Fibroblast of skin of abdomen (primary cell): ENCODE measurements around the gene FAM221B.

Experiments
- DNase-seq: peaks from one replicate; pipeline ENCODE4 v3.0.0-alpha.2; 2013

The FAM221B gene

DNA sequence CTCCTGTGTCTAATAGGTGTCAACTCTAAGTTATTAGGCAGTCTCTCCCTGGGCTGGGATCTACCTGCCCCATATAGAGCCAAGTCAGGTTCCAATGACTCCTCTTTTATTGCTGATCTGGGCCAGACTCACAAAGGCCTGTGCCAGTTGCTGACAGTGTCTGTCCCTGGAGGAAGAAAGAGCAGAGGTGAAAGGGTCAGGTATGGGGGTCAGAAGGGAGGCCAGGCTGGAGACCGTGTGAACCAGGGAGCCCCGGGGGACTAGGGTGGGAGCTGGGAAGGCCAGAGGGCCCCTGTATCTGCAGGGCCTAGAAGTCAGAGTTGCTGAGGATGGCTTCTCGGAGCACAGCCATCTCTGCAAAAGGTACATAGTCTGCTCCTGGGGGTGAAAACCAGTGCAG is 10.2 kb downstream of the FAM221B start:
- no peak for DNase-seq

GRCh38 chr9:35816708-35817107 is 11.8 kb downstream of the FAM221B start:
- DNase-seq = no peak

DNA sequence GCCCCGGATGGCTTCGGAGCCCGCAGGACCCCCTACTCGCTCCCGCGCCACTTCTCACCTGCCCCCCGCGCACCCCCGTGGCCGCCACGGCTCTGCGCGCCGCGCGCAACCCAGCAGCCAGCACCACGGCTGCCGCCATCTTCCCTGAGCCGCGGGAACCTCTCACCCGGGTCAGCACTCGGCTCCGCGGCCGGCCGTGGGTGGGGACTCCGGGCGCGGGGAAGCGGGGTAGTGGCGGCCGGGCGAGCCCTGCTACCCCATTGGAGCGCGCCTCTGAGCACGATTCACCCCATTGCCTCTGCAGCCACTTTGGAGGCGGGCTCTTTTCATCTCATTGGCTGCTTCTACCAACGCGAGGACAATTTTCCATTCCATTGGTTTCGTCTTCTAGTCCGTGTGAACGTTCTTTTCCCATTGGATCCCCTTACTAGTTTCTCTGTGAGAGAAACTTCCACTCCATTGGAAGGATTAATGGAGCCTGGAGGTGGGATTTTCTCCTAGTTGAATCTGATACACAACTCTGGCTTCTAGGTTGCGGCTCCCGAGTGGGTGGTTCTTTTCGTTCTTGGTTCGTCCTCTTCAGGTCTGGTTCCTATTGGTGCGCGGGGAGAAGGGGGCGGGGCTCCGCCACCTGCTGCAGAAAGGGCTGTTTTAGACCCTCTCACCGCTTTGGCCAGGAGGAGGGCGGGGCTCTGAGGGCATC is 13.5 kb downstream of the FAM221B start, which contains the start of gene HINT2:
Gene HINT2, minus strand, starts transcription at position 202 of the 703 bp plus-strand sequence. Its CDS starts 63 bp downstream, at position 139.
- peak; percentile 99 for DNase-seq

DNA sequence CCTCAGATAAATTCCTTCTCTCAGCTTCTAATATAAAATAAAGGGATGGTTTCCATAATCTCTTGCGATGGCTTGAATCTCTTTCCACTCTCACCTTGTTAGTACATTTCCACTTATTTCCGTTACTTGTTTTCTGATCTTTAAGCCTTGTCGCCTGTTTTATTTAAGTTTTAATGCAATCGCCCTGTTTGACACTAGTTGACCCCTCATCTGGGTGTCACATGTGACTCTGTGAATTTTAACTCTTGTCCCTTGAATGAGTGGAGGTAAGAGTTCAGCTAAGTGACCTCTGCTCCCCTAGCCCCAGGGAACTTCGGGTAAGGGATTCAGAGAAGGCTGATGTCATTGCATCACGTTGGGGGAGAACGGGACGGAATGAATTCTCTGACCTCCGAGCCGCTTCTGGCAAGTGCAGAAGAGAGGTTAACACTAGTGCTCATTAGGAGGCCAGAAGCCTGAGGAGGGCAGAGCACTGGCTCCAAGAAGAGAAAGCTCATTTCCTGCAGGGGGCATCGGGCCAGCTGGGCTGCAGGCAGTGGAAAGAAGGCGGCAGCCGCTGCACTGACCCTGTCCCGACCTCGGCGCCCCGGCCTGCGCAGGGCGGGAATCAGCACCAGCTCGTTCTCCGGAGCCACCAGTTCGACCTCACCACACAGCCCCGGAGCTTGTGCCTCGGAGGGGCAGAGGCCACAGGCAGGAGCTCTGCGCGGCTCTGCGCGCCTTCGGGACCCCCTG is 14.3 kb downstream of the FAM221B start:
- DNase-seq = peak; percentile 41

DNA sequence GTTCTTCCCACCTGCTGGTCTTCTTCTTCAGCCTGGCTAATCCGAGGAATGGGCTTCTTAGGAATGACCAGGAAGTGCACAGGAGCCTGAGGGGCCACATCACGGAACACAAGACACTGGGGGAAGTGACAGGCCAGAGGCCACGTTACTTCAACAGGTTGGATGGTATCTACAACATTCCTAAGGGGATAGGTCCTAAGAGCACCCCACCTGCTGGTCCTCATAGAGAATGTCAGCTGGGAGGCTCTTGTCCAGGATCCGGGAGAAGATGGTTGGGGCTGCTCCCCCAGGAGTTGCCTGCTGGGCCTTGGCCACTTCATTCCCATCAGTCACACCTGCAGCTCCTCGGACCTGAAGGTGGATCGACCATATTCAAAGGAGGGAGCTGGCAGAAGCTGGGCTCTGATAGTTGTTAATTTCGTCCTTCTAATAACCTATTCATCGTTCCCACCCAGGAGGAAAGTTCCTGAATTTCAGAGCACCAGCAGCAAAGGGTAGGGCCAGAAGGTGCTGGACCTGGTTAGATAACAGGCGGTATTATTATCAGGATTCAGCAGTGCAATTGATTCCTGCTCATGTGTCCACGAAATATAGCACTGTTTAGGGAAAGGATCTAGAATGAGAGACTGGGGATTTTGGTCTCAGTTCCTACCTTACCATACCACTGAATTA is 15.0 kb downstream of the FAM221B start:
- peak; percentile 32 for DNase-seq

DNA sequence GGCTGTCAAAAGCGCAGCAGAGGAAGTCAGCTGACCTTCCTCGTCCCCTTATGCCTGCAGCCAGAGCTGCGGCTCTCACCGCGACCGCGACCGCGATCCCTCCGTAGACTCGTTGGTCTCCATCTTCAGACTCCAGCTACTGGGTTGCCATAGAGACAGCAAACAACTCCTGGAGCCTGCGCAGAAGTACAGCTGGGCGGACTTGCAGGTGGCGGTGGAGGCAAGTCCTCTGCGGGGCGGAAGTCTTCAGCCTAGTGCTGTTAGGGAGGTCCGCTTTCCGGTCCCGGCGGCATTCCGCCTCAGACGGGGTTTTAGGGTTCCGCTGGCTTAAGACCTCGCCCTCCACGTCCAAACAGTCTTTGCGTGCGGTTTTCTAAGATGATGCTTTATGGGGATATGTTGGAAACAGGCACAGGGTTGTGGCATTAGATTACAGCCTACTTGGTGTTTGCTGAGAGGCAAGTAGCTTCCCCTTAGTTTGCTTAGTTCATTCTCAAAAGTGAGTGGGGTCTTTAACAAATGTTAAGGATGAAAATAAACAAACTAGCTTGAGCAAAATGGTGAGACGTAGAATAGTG is 16.4 kb downstream of the FAM221B start, which contains the start of gene SPAG8:
Gene SPAG8, minus strand, starts transcription at position 238 of the 578 bp plus-strand sequence. Its CDS starts 115 bp downstream, at position 123.
- DNase-seq = peak; percentile 96

DNA sequence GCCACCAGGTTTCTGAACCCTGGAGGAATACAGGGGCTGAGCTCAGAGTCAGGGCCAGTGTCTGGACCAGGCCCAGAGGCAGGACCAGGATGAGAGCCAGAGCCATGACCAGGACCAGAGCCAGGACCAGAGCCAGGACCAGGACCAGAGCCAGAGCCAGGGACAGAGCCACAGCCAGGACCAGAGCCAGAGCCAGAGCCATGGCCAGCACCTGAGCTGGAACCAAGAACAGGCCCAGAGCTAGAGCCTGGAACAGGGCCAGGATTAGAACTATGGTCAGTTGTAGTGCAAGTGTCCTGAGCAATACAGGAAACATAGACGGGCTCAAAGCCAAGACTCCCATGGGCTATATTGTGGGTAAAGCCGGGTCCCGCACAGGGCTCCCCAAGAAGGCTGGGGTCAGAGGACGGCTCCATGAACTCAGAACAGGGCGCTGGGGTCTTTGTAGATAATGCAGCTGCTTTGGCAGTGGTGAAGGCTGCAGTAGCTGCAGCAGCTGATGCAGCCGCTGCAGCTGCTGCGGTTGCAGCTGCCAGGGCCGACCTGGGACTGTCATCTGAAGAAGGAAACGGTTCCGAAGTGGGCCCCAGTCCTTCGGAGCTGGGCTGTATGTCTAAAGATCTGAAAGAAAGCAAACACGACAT is 17.0 kb downstream of the FAM221B start:
- DNase-seq = no peak

GRCh38 chr9:35810122-35810521 is 18.4 kb downstream of the FAM221B start:
- DNase-seq = no peak

GRCh38 chr9:35808433-35808832 is 20.1 kb downstream of the FAM221B start:
- no peak for DNase-seq

DNA sequence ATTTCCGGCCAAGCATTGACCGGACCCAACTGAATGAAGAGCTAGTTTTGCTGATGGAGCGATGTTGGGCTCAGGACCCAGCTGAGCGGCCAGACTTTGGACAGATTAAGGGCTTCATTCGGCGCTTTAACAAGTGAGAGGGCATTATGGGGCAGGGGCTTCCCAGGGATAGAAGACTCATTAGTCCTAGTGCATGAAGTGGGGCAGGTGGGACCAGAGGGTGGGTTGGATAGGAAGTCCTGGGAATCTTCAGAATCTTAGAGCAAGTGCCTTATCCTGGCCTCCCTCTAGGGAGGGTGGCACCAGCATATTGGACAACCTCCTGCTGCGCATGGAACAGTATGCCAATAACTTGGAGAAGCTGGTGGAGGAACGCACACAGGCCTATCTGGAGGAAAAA is 22.4 kb downstream of the FAM221B start:
- DNase-seq = no peak

DNA sequence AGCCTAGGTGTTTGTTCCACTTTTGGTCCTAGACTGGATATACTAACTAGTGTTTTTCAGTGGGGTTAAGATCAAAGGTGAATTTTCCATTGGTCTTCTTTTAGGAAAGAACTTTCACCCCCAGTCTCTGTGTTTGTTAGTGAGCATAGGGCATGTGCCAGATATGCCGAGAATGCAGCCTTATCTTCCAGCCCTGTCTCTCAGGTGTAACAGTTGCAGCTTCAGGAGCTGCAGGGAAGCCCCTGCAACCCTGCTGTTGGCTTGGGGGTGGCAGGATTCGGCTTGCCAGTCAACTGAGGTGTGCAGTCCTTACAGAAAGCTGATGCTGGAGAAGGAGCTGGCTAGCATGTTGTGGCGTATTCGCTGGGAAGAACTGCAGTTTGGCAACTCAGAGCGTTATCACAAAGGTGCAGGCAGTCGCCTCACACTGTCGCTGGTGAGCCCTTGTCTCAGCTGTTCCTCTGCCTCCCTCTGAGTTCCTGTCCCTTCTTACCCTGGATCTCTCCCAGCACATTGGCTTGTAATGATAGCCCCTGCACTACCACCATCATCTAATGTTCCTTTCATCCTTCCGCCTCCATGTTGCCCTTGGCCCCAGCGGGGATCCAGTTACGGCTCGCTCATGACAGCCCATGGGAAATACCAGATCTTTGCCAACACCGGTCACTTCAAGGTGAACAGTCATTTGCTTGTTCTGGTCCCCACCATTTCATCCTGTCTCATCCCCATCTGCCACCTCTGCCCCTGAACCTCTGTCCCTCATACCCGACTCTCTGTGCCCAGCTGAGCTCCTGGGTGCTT is 27.0 kb downstream of the FAM221B start:
- DNase-seq = no peak

GRCh38 chr9:35800530-35800929 is 28.0 kb downstream of the FAM221B start:
- DNase-seq = no peak

GRCh38 chr9:35798658-35799374 is 29.7 kb downstream of the FAM221B start:
- DNase-seq = peak; percentile 27

DNA sequence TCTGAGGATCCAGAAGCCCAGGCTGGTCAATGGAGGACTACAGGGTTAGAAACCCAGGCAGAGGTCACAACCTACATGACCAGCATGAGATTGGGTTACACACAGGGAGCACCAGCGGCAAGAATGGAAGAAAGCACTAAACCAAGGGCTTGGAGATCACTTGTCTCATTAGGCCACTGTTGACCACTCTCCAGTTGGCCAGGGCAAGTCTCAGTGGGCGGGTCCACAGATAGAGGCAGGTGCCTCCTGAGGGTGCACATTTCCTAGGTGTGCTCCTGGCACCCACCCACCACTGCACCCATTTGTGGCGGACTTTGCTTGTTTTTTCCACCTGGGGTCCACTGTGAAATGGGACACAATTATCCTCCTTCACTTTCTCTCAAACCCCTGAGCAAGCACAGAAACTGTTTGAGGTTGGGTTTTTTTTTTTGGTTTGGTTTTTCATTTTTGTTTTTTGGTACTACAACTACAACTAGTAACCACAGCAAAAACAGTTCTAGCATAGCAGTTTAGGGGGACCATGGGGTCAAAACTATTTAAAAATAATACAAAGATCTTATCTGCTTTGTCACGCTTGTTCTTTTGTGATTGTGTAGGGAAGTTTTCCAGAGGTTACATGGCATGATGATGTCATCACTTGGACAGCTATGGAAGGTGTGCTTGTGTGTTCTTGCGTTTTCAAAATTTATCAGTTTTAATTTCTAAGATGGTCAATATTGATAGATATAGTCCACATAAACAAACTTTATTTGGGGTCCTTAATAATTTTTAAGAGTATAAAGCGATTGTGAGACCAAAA is 31.0 kb downstream of the FAM221B start:
- no peak for DNase-seq

GRCh38 chr9:35795695-35796094 is 32.8 kb downstream of the FAM221B start:
- no peak for DNase-seq

DNA sequence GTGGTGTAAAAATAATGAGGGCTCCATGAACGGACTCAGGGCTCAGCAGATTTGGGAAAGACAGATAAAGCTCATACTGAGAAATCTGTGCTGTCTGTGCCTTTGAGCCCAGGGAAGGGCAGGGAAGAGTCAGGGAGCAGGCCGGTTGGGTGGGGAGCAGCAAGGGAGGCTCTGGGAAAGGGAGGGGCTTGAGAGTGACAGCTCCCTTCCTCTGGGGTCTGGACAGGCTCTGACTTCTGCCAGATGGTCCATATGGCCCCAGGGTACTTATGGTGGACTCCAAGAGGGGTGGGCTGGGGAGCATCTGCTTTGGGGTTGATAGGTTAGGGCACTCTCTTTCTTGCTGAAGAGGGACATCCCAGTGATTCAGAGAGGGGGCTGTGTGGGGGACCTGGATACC is 35.1 kb downstream of the FAM221B start:
- DNase-seq = no peak

- no peak for DNase-seq
These were observed 35.7 kb downstream of the FAM221B start for GRCh38 chr9:35792826-35793225.

GRCh38 chr9:35792024-35792813 is 36.3 kb downstream of the FAM221B start:
- DNase-seq = no peak

DNA sequence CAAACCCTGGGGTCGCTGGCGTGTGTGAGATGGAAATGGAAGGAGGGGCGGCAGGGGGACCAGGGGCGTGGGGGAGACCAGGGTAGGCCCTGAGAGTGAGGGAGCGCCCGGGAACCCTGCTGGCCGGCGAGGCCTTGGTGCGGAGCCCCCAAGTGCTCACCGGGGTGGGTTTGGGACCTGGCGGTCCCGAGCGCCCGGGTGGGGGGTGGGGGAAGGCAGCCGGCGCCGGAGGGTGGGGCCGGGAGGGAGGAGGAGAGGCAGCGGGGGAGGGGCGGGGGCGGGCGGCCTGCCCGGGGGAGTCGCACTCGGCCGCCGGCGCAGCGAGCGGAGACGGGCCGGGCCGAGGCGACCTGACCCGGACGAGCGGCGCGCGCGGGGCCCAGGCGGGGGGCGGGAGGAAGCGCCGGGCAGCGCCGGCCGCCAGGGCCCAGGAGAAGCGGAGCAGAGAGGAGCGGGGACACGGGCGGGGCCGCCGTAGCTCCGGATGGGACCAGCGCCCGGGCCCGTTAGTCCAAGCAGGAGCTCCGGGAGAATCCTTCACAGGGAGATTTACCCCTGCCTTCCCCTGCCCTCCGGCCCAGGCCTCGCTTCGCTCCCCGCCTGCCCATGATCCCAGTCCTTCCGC is 37.1 kb downstream of the FAM221B start, which contains the start of gene NPR2:
Gene NPR2, plus strand, starts transcription at position 295 of the 625 bp plus-strand sequence. CDS start 818 bp downstream, outside the sequence.
- peak; percentile 38 for DNase-seq
